ENCODE data around the gene PPP1R16B.

- no peak for TF ChIP-seq POLR2A (IDR thresholded peaks at IDR 0.05)
- TF ChIP-seq CTCF (IDR thresholded peaks at IDR 0.05) = no peak
- TF ChIP-seq POLR2AphosphoS5 (IDR thresholded peaks at IDR 0.05) = no peak
Observed at GRCh38 chr20:38968090-38968489, 162.6 kb downstream of the PPP1R16B start.

Data from prostate gland (tissue), 2 donors.